Measurements from ENCODE around the gene DERL2.
"Not testable (repeated sequence)": the region's sequence is repeated elsewhere in the genome, so short reads cannot be mapped to it uniquely, and the experiment has no call there.

GRCh38 chr17:5431234-5431633, 54.7 kb downstream of the DERL2 start:
- not testable (repeated sequence) for TF ChIP-seq EZH2 (IDR thresholded peaks at IDR 0.05; ENCODE audit: insufficient read depth, poor library complexity, severe bottlenecking); EZH2phosphoT487 (IDR thresholded peaks at IDR 0.05; ENCODE audit: insufficient read depth, low read depth)
